Lower lobe of right lung (tissue), 2 donors: Measurements from ENCODE around the gene NECTIN1. TPM values are rescaled to one million over a fixed set of nuclear protein-coding genes. Genes with fewer than 3 reads are reported as not detected.
A peak's percentile ranks its signal among the peaks of the same experiment; 100 is the strongest.
"Not testable (repeated sequence)": the region's sequence is repeated elsewhere in the genome, so short reads cannot be mapped to it uniquely, and the experiment has no call there.

Source experiments
- ATAC-seq, 2 donors: fragments of 200-7000 bp; cut with Tn5 transposase; one replicate each; pipeline ENCODE4 v1.9.1; 2020 to 2022; ENCODE audit warnings: mild to moderate bottlenecking in 2 of 2, moderate library complexity in 2 of 2
- DNase-seq: peaks from one replicate; pipeline ENCODE4 v3.0.0-alpha.2; 2020
- H3K27ac ChIP-seq: fragments of 200-600 bp; one replicate; pipeline ENCODE4 v1.8.0; 2022
- H3K27me3 ChIP-seq: fragments of 200-600 bp; one replicate; pipeline ENCODE4 v1.8.0; 2022; ENCODE audit warnings: low read depth
- H3K36me3 ChIP-seq: fragments of 200-600 bp; one replicate; pipeline ENCODE4 v1.8.0; 2022; ENCODE audit warnings: mild to moderate bottlenecking
- H3K4me1 ChIP-seq: fragments of 200-600 bp; one replicate; pipeline ENCODE4 v1.8.0; 2022
- H3K4me3 ChIP-seq: fragments of 200-600 bp; one replicate; pipeline ENCODE4 v1.8.0; 2022; ENCODE audit warnings: mild to moderate bottlenecking
- H3K9me3 ChIP-seq: fragments of 200-600 bp; one replicate; pipeline ENCODE4 v1.8.0; 2022
- intact Hi-C: fragments of 100-400 bp; cut with DNase I; formaldehyde crosslinking; loops from one replicate; pipeline ENCODE4 v1.11.0; 2022
- total RNA-seq: library from RNA; stranded (reverse); fragmentation: NEBNext Ultra II Directional; extraction: Animal tissue kit (Norgen Biotek cat#: 25700); gene quantifications from one replicate; pipeline ENCODE4 v1.2.1, GENCODE V29; 2021
- TF ChIP-seq, protein P1 (sequence below): fragments of 200-600 bp; IDR thresholded peaks from one replicate; pipeline ENCODE4 v1.8.0; 2022; ENCODE audit warnings: antibody characterized with exemption, mild to moderate bottlenecking
- donor health status: DM: no; HTN: yes; CAD: no; lungs with severe emphysema.

NECTIN1 gene
- total RNA-seq, 1 donor from 2014 or later = 9.1 TPM

DNA sequence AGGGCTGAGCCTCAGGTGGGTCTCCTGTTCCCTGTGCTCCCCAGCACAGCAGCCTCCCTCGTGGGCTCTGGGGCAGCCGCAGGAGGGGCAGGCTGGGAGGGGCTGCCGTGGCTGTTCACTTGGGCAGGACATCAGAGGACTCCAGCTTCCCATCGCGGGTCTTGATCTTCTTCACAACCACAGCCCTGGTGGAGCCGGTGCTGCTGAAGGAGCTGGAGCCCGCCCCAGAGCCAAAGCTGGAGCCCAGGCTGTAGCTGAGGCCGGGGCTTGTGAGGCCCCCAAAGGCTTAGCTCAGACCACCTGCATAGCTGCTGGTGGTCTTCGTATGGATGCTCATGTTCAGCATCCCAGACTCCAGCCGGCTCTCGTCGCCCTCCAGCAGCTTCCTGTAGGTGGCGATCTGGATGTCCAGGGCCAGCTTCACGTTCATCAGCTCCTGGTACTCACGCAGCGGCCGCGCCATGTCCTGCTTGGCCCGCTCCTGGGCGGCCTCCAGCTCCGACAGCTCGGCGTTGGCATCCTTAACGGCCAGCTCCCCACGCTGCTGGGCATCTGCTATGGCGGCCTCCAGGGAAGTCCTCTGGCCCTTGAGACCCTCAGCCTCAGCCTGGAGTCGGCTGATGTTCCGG lies 126.1 kb downstream of the NECTIN1 start:
- Histone ChIP-seq H3K4me1 (no peaks in the 10 kb centered on the region), H3K27ac (no peak overlapping the region), H3K27me3 (peaks cover 13% of the 10 kb centered on the region), H3K4me3 (no peak overlapping the region), H3K9me3 (no peaks in the 10 kb centered on the region), H3K36me3 (no peaks in the 10 kb centered on the region)
- no peak for ATAC-seq
- intact Hi-C loops = no loop called here
- TF ChIP-seq, protein P1, sequence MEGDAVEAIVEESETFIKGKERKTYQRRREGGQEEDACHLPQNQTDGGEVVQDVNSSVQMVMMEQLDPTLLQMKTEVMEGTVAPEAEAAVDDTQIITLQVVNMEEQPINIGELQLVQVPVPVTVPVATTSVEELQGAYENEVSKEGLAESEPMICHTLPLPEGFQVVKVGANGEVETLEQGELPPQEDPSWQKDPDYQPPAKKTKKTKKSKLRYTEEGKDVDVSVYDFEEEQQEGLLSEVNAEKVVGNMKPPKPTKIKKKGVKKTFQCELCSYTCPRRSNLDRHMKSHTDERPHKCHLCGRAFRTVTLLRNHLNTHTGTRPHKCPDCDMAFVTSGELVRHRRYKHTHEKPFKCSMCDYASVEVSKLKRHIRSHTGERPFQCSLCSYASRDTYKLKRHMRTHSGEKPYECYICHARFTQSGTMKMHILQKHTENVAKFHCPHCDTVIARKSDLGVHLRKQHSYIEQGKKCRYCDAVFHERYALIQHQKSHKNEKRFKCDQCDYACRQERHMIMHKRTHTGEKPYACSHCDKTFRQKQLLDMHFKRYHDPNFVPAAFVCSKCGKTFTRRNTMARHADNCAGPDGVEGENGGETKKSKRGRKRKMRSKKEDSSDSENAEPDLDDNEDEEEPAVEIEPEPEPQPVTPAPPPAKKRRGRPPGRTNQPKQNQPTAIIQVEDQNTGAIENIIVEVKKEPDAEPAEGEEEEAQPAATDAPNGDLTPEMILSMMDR = no peak
- DNase-seq = no peak

DNA sequence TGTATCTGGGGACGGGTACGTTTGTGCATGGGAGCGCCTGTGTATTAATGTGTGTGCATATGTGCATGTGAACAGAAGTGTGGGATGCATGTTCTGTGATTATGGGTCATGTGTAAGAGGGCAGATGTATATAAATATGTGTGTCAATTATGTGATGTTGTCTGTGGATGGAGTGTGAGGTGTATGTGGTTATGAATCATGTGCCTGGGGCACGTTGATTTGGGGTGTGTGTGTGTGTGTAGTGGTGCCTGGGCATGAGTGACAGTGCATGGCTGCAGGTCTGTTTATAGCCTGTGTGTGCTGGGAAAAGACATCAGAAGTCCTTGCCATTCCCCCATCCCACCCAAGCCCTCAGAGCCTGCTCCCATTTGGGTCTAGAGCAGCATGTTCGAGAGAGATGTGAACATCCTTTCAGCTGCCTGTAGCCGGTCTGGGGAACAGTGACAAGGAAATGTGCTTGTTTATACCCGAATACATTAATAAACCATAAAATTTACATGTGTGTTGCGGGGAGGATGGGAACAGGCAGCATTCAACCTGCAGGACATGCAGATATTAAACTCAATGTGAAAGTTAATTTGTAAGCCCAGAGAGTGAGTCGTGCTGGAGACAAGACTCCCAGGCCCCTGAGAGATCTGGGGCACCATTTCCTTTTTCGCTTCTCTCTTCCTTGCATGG lies 129.0 kb downstream of the NECTIN1 start:
- TF ChIP-seq, protein P1 = no peak
- no peaks in the 10 kb centered on the region for H3K4me1 ChIP-seq
- intact Hi-C loops = no loop called here
- H3K9me3 ChIP-seq = no peaks in the 10 kb centered on the region
- ATAC-seq (no peak), DNase-seq (no peak)
- no peaks in the 10 kb centered on the region for H3K36me3 ChIP-seq
- peaks cover 8% of the 10 kb centered on the region for H3K27me3 ChIP-seq
- H3K27ac ChIP-seq = no peak overlapping the region
- no peak overlapping the region for H3K4me3 ChIP-seq

DNA sequence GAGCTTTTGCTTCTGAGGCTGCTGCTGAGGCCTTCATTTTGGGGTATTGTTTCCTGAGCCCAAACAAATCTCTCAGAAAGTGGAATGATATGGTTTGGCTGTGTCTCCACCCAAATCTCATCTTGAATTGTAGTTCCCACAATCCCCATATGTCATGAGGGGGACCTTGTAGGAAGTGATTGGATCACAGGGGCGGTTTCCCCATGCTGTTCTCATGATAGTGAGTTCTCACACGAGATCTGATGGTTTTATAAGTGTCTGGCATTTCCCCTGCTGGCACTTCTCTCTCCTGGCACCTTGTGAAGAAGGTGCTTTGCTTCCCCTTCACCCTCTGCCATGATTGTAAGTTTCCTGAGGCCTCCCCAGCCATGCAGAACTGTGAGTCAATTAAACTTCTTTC lies 133.1 kb downstream of the NECTIN1 start:
- H3K4me3 ChIP-seq, H3K36me3 ChIP-seq, intact Hi-C loops, H3K27me3 ChIP-seq, ATAC-seq, H3K27ac ChIP-seq, H3K4me1 ChIP-seq, DNase-seq, H3K9me3 ChIP-seq: not testable (repeated sequence)

DNA sequence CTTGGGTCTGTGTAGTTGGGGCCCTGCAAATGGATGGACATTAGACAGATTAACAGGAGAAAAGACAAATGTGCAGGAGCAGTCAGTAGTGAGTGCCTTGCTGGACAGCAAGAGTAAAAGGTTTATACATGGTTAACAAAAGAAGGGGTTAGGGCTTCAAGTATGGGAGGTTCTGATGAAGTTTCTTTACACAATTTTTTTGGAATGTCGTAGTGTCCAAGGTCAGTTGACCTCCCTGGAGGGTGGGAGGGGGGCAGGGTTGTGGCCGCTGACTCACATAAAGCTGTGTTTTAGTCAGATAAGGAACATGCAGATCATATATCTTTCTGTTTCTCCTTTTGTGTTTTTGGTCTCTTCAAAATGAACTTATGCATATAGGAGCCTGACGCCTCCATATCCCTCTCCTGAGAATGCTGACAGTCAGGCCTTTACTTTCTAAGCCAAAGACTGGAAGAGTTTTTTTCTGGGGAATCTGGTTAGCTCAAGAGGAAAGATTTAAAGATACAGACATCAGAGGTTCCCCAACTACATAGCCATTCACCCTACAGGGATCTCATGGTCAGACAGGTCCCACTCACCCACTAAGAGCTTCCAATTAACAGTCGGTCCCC lies 134.3 kb downstream of the NECTIN1 start:
- Histone ChIP-seq H3K27me3 (no peaks in the 10 kb centered on the region), H3K9me3 (no peaks in the 10 kb centered on the region), H3K27ac (no peak overlapping the region), H3K36me3 (no peaks in the 10 kb centered on the region), H3K4me3 (no peak overlapping the region), H3K4me1 (no peaks in the 10 kb centered on the region)
- ATAC-seq (peak in 1 of 2 donors; percentile 25), DNase-seq (no peak)
- intact Hi-C loops = no loop called here
- TF ChIP-seq, protein P1 = no peak

DNA sequence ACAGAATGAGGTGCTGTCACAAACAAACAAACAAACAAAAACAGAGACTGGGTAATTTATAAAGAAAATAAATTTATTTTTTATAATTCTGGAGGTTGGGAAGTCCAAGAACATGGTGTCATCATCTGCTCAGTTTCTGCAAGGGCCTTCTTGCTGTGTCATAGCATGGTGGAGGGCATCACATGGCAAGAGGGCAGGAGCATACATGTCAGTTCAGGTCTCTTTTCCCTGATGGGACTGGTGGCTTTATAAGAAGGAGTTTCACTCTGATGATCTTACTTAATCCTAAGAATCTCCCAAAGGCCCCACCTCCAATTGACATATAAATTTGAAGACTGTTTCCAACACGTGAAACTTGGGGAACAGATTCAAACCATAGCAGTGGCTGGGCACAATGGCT lies 135.7 kb downstream of the NECTIN1 start:
- ATAC-seq = no peak
- intact Hi-C loops = no loop called here
- no peak for DNase-seq
- Histone ChIP-seq H3K9me3 (no peaks in the 10 kb centered on the region), H3K4me1 (no peaks in the 10 kb centered on the region), H3K27ac (no peak overlapping the region), H3K36me3 (no peaks in the 10 kb centered on the region), H3K4me3 (no peak overlapping the region), H3K27me3 (no peaks in the 10 kb centered on the region)
- TF ChIP-seq, protein P1 = no peak

DNA sequence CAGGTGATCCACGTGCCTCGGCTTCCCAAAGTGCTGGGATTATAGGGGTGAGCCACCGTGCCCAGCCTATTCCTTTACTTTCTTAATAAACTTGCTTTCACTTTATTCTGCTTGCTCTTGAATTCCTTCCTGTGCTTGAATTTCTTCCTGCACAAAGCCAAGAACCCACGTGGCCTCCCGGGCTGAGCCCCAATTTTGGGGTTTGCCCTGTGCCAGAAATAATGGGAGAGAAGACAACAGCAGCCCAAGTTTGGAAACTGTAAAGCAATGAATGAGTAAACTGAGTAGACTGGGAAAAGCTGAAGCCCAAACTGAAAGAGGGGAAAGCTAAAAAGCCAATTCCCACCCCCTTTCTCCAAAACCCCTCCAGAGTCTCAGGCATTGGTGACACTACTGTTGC lies 136.4 kb downstream of the NECTIN1 start:
- TF ChIP-seq, protein P1 = no peak
- no peak overlapping the region for H3K4me3 ChIP-seq
- no peak overlapping the region for H3K27ac ChIP-seq
- no peaks in the 10 kb centered on the region for H3K9me3 ChIP-seq
- no peaks in the 10 kb centered on the region for H3K4me1 ChIP-seq
- intact Hi-C loops = no loop called here
- H3K27me3 ChIP-seq = no peaks in the 10 kb centered on the region
- ATAC-seq = no peak
- no peak for DNase-seq
- no peaks in the 10 kb centered on the region for H3K36me3 ChIP-seq
